GM12878 (cell line): ENCODE measurements around the gene ASIC2. TPM values are rescaled to one million over a fixed set of nuclear protein-coding genes. Genes with fewer than 3 reads are reported as not detected.

ENCODE experiments used
- ATAC-seq: fragments of 200-7000 bp; cut with Tn5 transposase; 3 replicates; pipeline ENCODE4 v1.9.1; 2020; ENCODE audit warnings: mild to moderate bottlenecking, moderate library complexity
- BruUV-seq: library from RNA; stranded (reverse); fragments of 400-500 nt; replicated peaks from 2 replicates; lab custom pipeline; 2021; lab: Mats Ljungman, UMichigan
- CTCF ChIA-PET: fragments of 300-600 bp; sonication (Branson Sonifier 250); formaldehyde crosslinking; extraction: SDS; loops from one replicate; lab custom pipeline; 2021; ENCODE audit warnings: inconsistent platforms; lab: Yijun Ruan, JAX
- POLR2A ChIA-PET: fragments of 350-600 bp; formaldehyde crosslinking; extraction: SDS; loops from one replicate; lab custom pipeline; 2021; ENCODE audit warnings: inconsistent platforms; lab: Charles Lee
- RAD21 ChIA-PET: fragments of 300-600 bp; sonication (Branson Sonifier 250); formaldehyde crosslinking; loops from one replicate; lab custom pipeline; 2023; ENCODE audit warnings: antibody characterized with exemption; ENCODE audit not compliant: unreplicated experiment; lab: Charles Lee
- SMC1A ChIA-PET: fragments of 300-600 bp; sonication (Branson Sonifier 250); formaldehyde crosslinking; loops from one replicate; lab custom pipeline; 2023; ENCODE audit not compliant: unreplicated experiment, uncharacterized antibody; lab: Charles Lee
- DNase-seq: peaks from one replicate; pipeline ENCODE4 v3.0.0-alpha.2; 2011; ENCODE audit warnings: low read depth, low spot score
- FAIRE-seq: peaks from 3 replicates; lab custom pipeline; 2011; peaks lifted over from hg19 to GRCh38; lab: Jason Lieb, UNC
- H2AFZ ChIP-seq: 2 replicates; pipeline ENCODE4 v1.6.0; 2011; ENCODE audit warnings: low read depth, low read length, control low read depth; ENCODE audit not compliant: control insufficient read depth
- H3K27ac ChIP-seq: 2 replicates; pipeline ENCODE4 v1.5.1; 2011; ENCODE audit warnings: control low read depth; ENCODE audit not compliant: control insufficient read depth, insufficient read depth
- H3K27me3 ChIP-seq, 2 experiments: replicated peaks in 1 of 2; 2 replicates each; pipeline versions ENCODE4 v1.6.0 to v1.6.1; 2011; ENCODE audit warnings: low read length in 1 of 2; ENCODE audit not compliant: control insufficient read depth in 2 of 2, insufficient read depth in 2 of 2
- H3K36me3 ChIP-seq, 2 experiments: 2 replicates each; pipeline ENCODE4 v1.5.1; 2011; ENCODE audit warnings: low read length in 1 of 2; ENCODE audit not compliant: control insufficient read depth in 2 of 2, insufficient read depth in 2 of 2
- H3K4me1 ChIP-seq: 2 replicates; pipeline ENCODE4 v1.6.1; 2011; ENCODE audit warnings: mild to moderate bottlenecking, low read length, moderate library complexity, mixed read lengths; ENCODE audit not compliant: control insufficient read depth, insufficient read depth
- H3K4me2 ChIP-seq: 2 replicates; pipeline ENCODE4 v1.6.0; 2011; ENCODE audit warnings: control low read depth; ENCODE audit not compliant: control insufficient read depth, insufficient read depth
- H3K4me3 ChIP-seq: fragments of 200-600 bp; sonication (generic); 2 replicates; pipeline ENCODE4 v1.5.1; 2016
- H3K79me2 ChIP-seq: 2 replicates; pipeline ENCODE4 v1.6.0; 2011; ENCODE audit warnings: low read length; ENCODE audit not compliant: control insufficient read depth, insufficient read depth
- H3K9ac ChIP-seq: 2 replicates; pipeline ENCODE4 v1.8.0; 2011; ENCODE audit warnings: low read length, control low read depth, mixed read lengths; ENCODE audit not compliant: control insufficient read depth, insufficient read depth
- H3K9me3 ChIP-seq: replicated peaks from 3 replicates; pipeline ENCODE4 v1.5.1; 2011; ENCODE audit warnings: mild to moderate bottlenecking, low read length; ENCODE audit not compliant: control insufficient read depth, insufficient read depth
- H4K20me1 ChIP-seq: 2 replicates; pipeline ENCODE4 v1.6.0; 2011; ENCODE audit not compliant: control insufficient read depth, insufficient read depth
- CHD4 ChIP-seq: fragments of 200-600 bp; sonication (generic); IDR thresholded peaks from 2 replicates; pipeline ENCODE4 v1.6.1; 2016; ENCODE audit warnings: mild to moderate bottlenecking
- HDAC2 ChIP-seq: fragments of 200-600 bp; sonication (generic); IDR thresholded peaks from 2 replicates; pipeline ENCODE4 v1.6.1; 2017
- HDAC6 ChIP-seq: fragments of 200-600 bp; sonication (generic); IDR thresholded peaks from one replicate; pipeline ENCODE4 v1.8.0; 2017; ENCODE audit warnings: antibody characterized with exemption; ENCODE audit not compliant: unreplicated experiment
- IRF3 ChIP-seq: fragments of 450-650 bp; IDR thresholded peaks from 2 replicates; pipeline ENCODE4 v1.6.1; 2014; ENCODE audit warnings: mild to moderate bottlenecking
- IRF5 ChIP-seq: fragments of 450-650 bp; IDR thresholded peaks from 2 replicates; pipeline ENCODE4 v1.6.1; 2017; ENCODE audit warnings: borderline replicate concordance
- JUNB ChIP-seq: IDR thresholded peaks from 2 replicates; pipeline ENCODE4 v1.6.1; 2016; ENCODE audit warnings: antibody characterized with exemption, mild to moderate bottlenecking
- MTA2 ChIP-seq: fragments of 450-650 bp; IDR thresholded peaks from 2 replicates; pipeline ENCODE4 v1.6.1; 2016; ENCODE audit warnings: low read depth, mild to moderate bottlenecking, moderate library complexity
- MYC ChIP-seq: IDR thresholded peaks from 2 replicates; pipeline ENCODE4 v1.6.1; 2011; ENCODE audit warnings: mild to moderate bottlenecking, low read length, moderate library complexity, inconsistent platforms; ENCODE audit not compliant: insufficient read depth, insufficient replicate concordance, insufficient read length, severe bottlenecking
- NR2C2 ChIP-seq: IDR thresholded peaks from 2 replicates; pipeline ENCODE4 v1.6.1; 2011; ENCODE audit warnings: borderline replicate concordance, low read depth; ENCODE audit not compliant: control insufficient read depth, insufficient read length
- PAX5 ChIP-seq: IDR thresholded peaks from 2 replicates; pipeline ENCODE4 v1.6.1; 2011; ENCODE audit warnings: low read depth, low read length, borderline replicate concordance
- PKNOX1 ChIP-seq: fragments of 450-650 bp; IDR thresholded peaks from 2 replicates; pipeline ENCODE4 v1.6.1; 2016; ENCODE audit warnings: mild to moderate bottlenecking
- POLR2A ChIP-seq: IDR thresholded peaks from 2 replicates; pipeline ENCODE4 v1.6.1; 2011; ENCODE audit warnings: low read depth, mild to moderate bottlenecking, low read length
- SRF ChIP-seq, 2 experiments: IDR thresholded peaks; 2 replicates each; pipeline ENCODE4 v1.6.1; 2011; ENCODE audit warnings: low read depth in 2 of 2, low read length in 2 of 2, mild to moderate bottlenecking in 1 of 2, moderate library complexity in 1 of 2
- TCF3 ChIP-seq: IDR thresholded peaks from 2 replicates; pipeline ENCODE4 v1.6.1; 2012; ENCODE audit warnings: low read depth, mild to moderate bottlenecking, low read length, borderline replicate concordance; ENCODE audit not compliant: insufficient read depth
- USF2 ChIP-seq: IDR thresholded peaks from 2 replicates; pipeline ENCODE4 v1.6.1; 2011; ENCODE audit warnings: low read depth, low read length, improper control_type of control experiment, borderline replicate concordance
- WGBS: methylation state at CpG from one replicate; pipeline ENCODE4 v1.1.6; 2016; ENCODE audit warnings: low lambda C conversion rate; ENCODE audit not compliant: insufficient replicate concordance, insufficient coverage; ENCODE audit errors: missing lambda C conversion rate; 5-methylcytosine and 5-hydroxymethylcytosine counted together
- in situ Hi-C: fragments of 300-500 bp; cut with MboI; formaldehyde crosslinking; loops from 9 replicates; pipeline ENCODE4 v1.14.3; 2018; ENCODE audit warnings: mixed read lengths
- intact Hi-C: fragments of 100-400 bp; cut with micrococcal nuclease; formaldehyde crosslinking; loops from one replicate; pipeline ENCODE4 v1.14.2; 2022; ENCODE audit not compliant: unreplicated experiment
- polyA plus RNA-seq, 11 experiments: library from polyadenylated mRNA; depleted of rRNA in 4 of 11; unstranded in 6 of 11; stranded (reverse) in 5 of 11; fragments of >200 nt; fragmentation: Nextera tagmentation in 4 of 11; fragmentation: Illumina TruSeq in 1 of 11; extraction: Ambion mirVana in 4 of 11; extraction: Trizol in 1 of 11; gene quantifications; 1 replicate in 1 of 11; 2 replicates in 10 of 11; pipeline versions ENCODE4 v1.2.1 to v1.2.3, GENCODE V29; 2011 to 2016; ENCODE audit warnings: inconsistent platforms in 2 of 11, missing spikeins in 2 of 11, low read depth in 1 of 11
- total RNA-seq, 4 experiments: library from RNA; depleted of rRNA in 3 of 4; stranded (reverse); fragments of >200 nt in 3 of 4; fragmentation: Illumina TruSeq in 1 of 4; extraction: Trizol in 1 of 4; gene quantifications; 2 replicates each; pipeline versions ENCODE4 v1.2.1 to v1.2.3, GENCODE V29; 2013 to 2021

The ASIC2 gene
- total and polyA plus RNA-seq, 10 of the 15 experiments (the other 5 are each of a cell fraction or from before 2014, with no cell fraction given) = not detected

- DNase-seq = no peak
- POLR2A ChIA-PET = no interaction called here
- in situ Hi-C loops = no loop called here
- ATAC-seq = no peak
- H3K4me1 ChIP-seq = no peaks in the 10 kb centered on the region
- CTCF ChIA-PET = no interaction called here
- no peaks in the 10 kb centered on the region for H4K20me1 ChIP-seq
- no TSS peak for BruUV-seq
- RAD21 ChIA-PET = no interaction called here
- SMC1A ChIA-PET = no interaction called here
- H3K27ac ChIP-seq = no peak overlapping the region
- WGBS = 2% methylated on average over 3 of the region's 3 CpGs
- TF ChIP-seq HDAC2 = no peak
- TF ChIP-seq IRF3 = no peak
- TF ChIP-seq CHD4 = no peak
- no peak for TF ChIP-seq HDAC6
- TF ChIP-seq MYC = no peak
- no peak for TF ChIP-seq SRF (IDR thresholded peaks at IDR 0.05; ENCODE audit: low read depth in 2 of 2, low read length in 2 of 2)
- no peak for TF ChIP-seq IRF5
- TF ChIP-seq JUNB = no peak
- TF ChIP-seq PKNOX1 = no peak
- no peak for TF ChIP-seq MTA2
- no peak for TF ChIP-seq PAX5
- no peak for TF ChIP-seq POLR2A
- no peak for TF ChIP-seq USF2
- no peak for TF ChIP-seq TCF3
- TF ChIP-seq NR2C2 = no peak
- TF ChIP-seq, all 136 proteins: peak for 0
- Histone ChIP-seq H3K4me3 (no peak overlapping the region), H2AFZ (no peak overlapping the region), H3K36me3 (no peaks in the 10 kb centered on the region), H3K9ac (no peak overlapping the region), H3K79me2 (no peaks in the 10 kb centered on the region), H3K9me3 (no peaks in the 10 kb centered on the region), H3K4me2 (no peak overlapping the region), H3K27me3 (no peaks in the 10 kb centered on the region)
- FAIRE-seq = no peak
- intact Hi-C loops = no loop called here
These were observed 88.9 kb downstream of the ASIC2 start for GRCh38 chr17:33204156-33204555.
